Measurements from ENCODE around the gene ASCL1. TPM values are rescaled to one million over a fixed set of nuclear protein-coding genes. Genes with fewer than 3 reads are reported as not detected.

The ASCL1 gene
- total and polyA plus RNA-seq, 9 of the 15 experiments (the other 6 are each of a cell fraction or from before 2014, with no cell fraction given) = 0.01 to 0.09 (median 0.04) TPM; not detected in 3

DNA sequence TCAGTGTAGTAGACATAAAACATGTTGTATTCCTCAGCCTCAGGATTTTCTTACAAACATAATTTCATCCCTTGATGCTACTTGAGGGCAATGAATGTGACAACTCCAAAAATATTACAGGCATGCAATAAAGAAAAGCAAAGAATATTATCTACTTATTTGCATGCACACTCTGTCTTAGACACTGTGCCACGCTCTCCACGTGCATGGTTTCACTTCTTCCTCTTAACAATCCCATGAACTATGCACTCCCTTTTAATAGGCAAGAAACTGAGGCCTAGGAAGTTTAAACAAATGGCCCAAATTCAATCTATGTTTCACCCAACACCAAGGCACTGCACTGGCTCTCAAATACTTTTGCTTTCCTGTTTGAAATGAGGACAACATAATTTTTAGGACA lies 38.6 kb upstream of the ASCL1 start:
- no peaks in the 10 kb centered on the region for H3K9me3 ChIP-seq (replicated peaks; ENCODE audit: control insufficient read depth, insufficient read depth, low read depth, low read length)
- intact Hi-C loops (cut with micrococcal nuclease) (no loop called here), in situ Hi-C loops (cut with MboI) (no loop called here)
- H3K4me2 ChIP-seq (ENCODE audit: insufficient read depth, low read length) = no peak overlapping the region
- no TSS peak for BruUV-seq (replicated peaks)
- H3K27me3 ChIP-seq (ENCODE audit: control insufficient read depth in 2 of 2, insufficient read depth in 2 of 2, low read length in 2 of 2) = peaks cover 0 to 3% of the 10 kb centered on the region in 2 experiments; a peak in 1 of 5 replicates
- no peak overlapping the region for H3K4me3 ChIP-seq
- H2AFZ ChIP-seq (ENCODE audit: low read depth, low read length) = no peak overlapping the region
- no peaks in the 10 kb centered on the region for H3K9me1 ChIP-seq (ENCODE audit: control insufficient read depth, insufficient read depth, low read length)
- ChIA-PET CTCF (ENCODE audit: low intra/inter-chr PET ratio) (no interaction called here), POLR2A (interaction anchor here (0.8 kb wide), 1 partner anchor 124 kb away, joined by 3 read pairs; no protein-coding TSS in a partner anchor)
- FAIRE-seq (no peak), ATAC-seq (no peak), DNase-seq (ENCODE audit: extremely low read depth in 1 of 4, low spot score in 3 of 4) (no peak)
- TF ChIP-seq ZNF3 (CRISPR knock-in tag; IDR thresholded peaks at IDR 0.05) = no peak
- peaks cover 0 to 6% of the 10 kb centered on the region in 2 experiments; a peak in 2 of 5 replicates for H3K4me1 ChIP-seq (replicated peaks in 1 of 2; ENCODE audit: control insufficient read depth in 2 of 2, insufficient read depth in 2 of 2, low read length in 2 of 2)
- H4K20me1 ChIP-seq (replicated peaks; ENCODE audit: control insufficient read depth, insufficient read depth, low read length) = no peaks in the 10 kb centered on the region
- WGBS (ENCODE audit: insufficient coverage, low coverage, missing lambda C conversion rate) = 0% methylated on average over 2 of the region's 2 CpGs
- no peak overlapping the region for H3K9ac ChIP-seq (ENCODE audit: insufficient read depth in 1 of 2, low read depth in 2 of 2, low read length in 2 of 2)
- no peaks in the 10 kb centered on the region for H3K36me3 ChIP-seq (ENCODE audit: control insufficient read depth, insufficient read depth, low read length)
- no peaks in the 10 kb centered on the region for H3K79me2 ChIP-seq (ENCODE audit: control insufficient read depth, insufficient read depth, low read length)
- no peak overlapping the region for H3K27ac ChIP-seq (ENCODE audit: extremely low read depth, low read depth, low read length)

DNA sequence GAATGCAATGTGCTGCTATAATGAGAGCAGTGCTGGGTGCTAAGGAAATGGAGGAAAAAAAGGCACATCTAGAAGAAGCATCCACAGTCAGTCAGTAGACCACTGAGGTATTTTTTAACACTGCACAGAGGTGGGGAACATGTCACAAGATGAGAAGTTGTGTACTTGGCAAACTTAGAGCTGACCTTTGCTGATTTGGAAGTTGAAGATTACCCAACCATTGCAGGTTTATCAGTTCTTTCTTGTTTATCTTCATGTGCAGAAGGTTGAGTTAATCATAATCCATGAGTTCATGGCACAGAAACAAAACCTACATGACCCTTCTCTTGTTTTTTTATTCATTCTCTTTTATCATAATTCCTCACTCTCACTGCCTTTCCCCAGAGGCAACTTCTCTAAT lies 37.2 kb upstream of the ASCL1 start:
- in situ Hi-C loops (cut with MboI) = no loop called here
- DNase-seq (ENCODE audit: extremely low read depth in 1 of 4, low spot score in 3 of 4) (no peak), ATAC-seq (no peak), FAIRE-seq (no peak)
- Histone ChIP-seq H3K4me3 (no peak overlapping the region), H3K27ac (ENCODE audit: extremely low read depth, low read depth, low read length) (no peak overlapping the region), H3K9me1 (ENCODE audit: control insufficient read depth, insufficient read depth, low read length) (no peaks in the 10 kb centered on the region), H3K36me3 (ENCODE audit: control insufficient read depth, insufficient read depth, low read length) (no peaks in the 10 kb centered on the region), H3K79me2 (ENCODE audit: control insufficient read depth, insufficient read depth, low read length) (no peaks in the 10 kb centered on the region), H3K4me1 (replicated peaks in 1 of 2; ENCODE audit: control insufficient read depth in 2 of 2, insufficient read depth in 2 of 2, low read length in 2 of 2) (peaks cover 0 to 6% of the 10 kb centered on the region in 2 experiments; a peak in 2 of 5 replicates), H3K9ac (ENCODE audit: insufficient read depth in 1 of 2, low read depth in 2 of 2, low read length in 2 of 2) (no peak overlapping the region), H3K4me2 (ENCODE audit: insufficient read depth, low read length) (no peak overlapping the region), H3K9me3 (replicated peaks; ENCODE audit: control insufficient read depth, insufficient read depth, low read depth, low read length) (no peaks in the 10 kb centered on the region), H3K27me3 (ENCODE audit: control insufficient read depth in 2 of 2, insufficient read depth in 2 of 2, low read length in 2 of 2) (peaks cover 0 to 3% of the 10 kb centered on the region in 2 experiments; a peak in 1 of 5 replicates), H2AFZ (ENCODE audit: low read depth, low read length) (no peak overlapping the region), H4K20me1 (replicated peaks; ENCODE audit: control insufficient read depth, insufficient read depth, low read length) (no peaks in the 10 kb centered on the region)
- intact Hi-C loops (cut with micrococcal nuclease) = no loop called here
- CTCF ChIA-PET (ENCODE audit: low intra/inter-chr PET ratio) = no interaction called here
- POLR2A ChIA-PET = no interaction called here
- no TSS peak for BruUV-seq (replicated peaks)
- TF ChIP-seq LARP7 (IDR thresholded peaks at IDR 0.05) (no peak), ZNF384 (IDR thresholded peaks at IDR 0.05; ENCODE audit: low read depth, low read length) (no peak), MTA3 (IDR thresholded peaks at IDR 0.05; ENCODE audit: borderline replicate concordance) (no peak), CAMTA2 (CRISPR knock-in tag; conservative IDR thresholded peaks at IDR 0.05) (no peak), DIDO1 (tag; IDR thresholded peaks at IDR 0.05; ENCODE audit: low read depth) (no peak), CBFA2T3 (IDR thresholded peaks at IDR 0.05) (peak; percentile 19; the same call in 1 of the 2 replicates), ZNF217 (CRISPR knock-in tag; IDR thresholded peaks at IDR 0.05) (no peak), MEIS2 (IDR thresholded peaks at IDR 0.05; ENCODE audit: partially characterized antibody) (no peak), ZNF24 (IDR thresholded peaks at IDR 0.05) (no peak), NFATC3 (IDR thresholded peaks at IDR 0.05) (no peak)
- TF ChIP-seq, protein P1, sequence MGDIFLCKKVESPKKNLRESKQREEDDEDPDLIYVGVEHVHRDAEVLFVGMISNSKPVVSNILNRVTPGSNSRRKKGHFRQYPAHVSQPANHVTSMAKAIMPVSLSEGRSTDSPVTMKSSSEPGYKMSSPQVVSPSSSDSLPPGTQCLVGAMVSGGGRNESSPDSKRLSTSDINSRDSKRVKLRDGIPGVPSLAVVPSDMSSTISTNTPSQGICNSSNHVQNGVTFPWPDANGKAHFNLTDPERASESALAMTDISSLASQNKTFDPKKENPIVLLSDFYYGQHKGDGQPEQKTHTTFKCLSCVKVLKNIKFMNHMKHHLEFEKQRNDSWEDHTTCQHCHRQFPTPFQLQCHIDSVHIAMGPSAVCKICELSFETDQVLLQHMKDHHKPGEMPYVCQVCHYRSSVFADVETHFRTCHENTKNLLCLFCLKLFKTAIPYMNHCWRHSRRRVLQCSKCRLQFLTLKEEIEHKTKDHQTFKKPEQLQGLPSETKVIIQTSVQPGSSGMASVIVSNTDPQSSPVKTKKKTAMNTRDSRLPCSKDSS (IDR thresholded peaks at IDR 0.05; ENCODE audit: low read depth, partially characterized antibody) = no peak
- TF ChIP-seq, protein P2, sequence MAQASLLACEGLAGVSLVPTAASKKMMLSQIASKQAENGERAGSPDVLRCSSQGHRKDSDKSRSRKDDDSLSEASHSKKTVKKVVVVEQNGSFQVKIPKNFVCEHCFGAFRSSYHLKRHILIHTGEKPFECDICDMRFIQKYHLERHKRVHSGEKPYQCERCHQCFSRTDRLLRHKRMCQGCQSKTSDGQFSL (CRISPR knock-in tag; IDR thresholded peaks at IDR 0.05) = no peak
- TF ChIP-seq, protein P2 (tag; IDR thresholded peaks at IDR 0.05) = no peak
- TF ChIP-seq, protein P3, sequence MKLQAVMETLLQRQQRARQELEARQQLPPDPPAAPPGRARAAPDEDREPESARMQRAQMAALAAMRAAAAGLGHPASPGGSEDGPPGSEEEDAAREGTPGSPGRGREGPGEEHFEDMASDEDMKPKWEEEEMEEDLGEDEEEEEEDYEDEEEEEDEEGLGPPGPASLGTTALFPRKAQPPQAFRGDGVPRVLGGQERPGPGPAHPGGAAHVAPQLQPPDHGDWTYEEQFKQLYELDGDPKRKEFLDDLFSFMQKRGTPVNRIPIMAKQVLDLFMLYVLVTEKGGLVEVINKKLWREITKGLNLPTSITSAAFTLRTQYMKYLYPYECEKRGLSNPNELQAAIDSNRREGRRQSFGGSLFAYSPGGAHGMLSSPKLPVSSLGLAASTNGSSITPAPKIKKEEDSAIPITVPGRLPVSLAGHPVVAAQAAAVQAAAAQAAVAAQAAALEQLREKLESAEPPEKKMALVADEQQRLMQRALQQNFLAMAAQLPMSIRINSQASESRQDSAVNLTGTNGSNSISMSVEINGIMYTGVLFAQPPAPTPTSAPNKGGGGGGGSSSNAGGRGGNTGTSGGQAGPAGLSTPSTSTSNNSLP (IDR thresholded peaks at IDR 0.05; ENCODE audit: borderline replicate concordance, low read depth, low read length) = no peak
